ENCODE results near the gene GRAMD2A. TPM values are rescaled to one million over a fixed set of nuclear protein-coding genes. Genes with fewer than 3 reads are reported as not detected.

Gene GRAMD2A
- 2.8 and 3.3 TPM in 2 replicates for total RNA-seq (2014; rRNA removed; shearing (Covaris generic))
- 0.70 and 0.71 TPM in 2 replicates for polyA plus RNA-seq (2016; fragmentation: Nextera tagmentation; extraction: Ambion mirVana)
- long read RNA-seq = 0 reads

GRCh38 chr15:72197460-72198355 lies at the start of gene GRAMD2A:
TSS of gene GRAMD2A (minus strand) at chr15:72197787.
- DNase-seq (ENCODE audit: low spot score) (peak; percentile 89), ATAC-seq (peak; percentile 75)
- Mint-ChIP-seq H3K9me3 (peaks cover 3% of the 10 kb centered on the region; the same call in 1 of the 3 replicates), H3K4me1 (peaks cover 21% of the 10 kb centered on the region), H3K27ac (no peak within 1 kb of the TSS), H3K4me3 (peak within 1 kb of the TSS; percentile 85), H3K27me3 (ENCODE audit: insufficient read depth, low read depth, poor library complexity) (peaks cover 48% of the 10 kb centered on the region), H3K36me3 (ENCODE audit: low read depth) (peaks cover 48% of the 10 kb centered on the region)
- H3K27me3 ChIP-seq (ENCODE audit: insufficient read depth) = peaks cover 21% of the 10 kb centered on the region
- peak within 1 kb of the TSS; percentile 78 for H3K4me3 ChIP-seq
- H3F3A ChIP-seq (replicated peaks; ENCODE audit: low read depth) = peaks cover 58% of the 10 kb centered on the region
- H4K20me1 ChIP-seq (replicated peaks; ENCODE audit: insufficient read depth) = peaks cover 34% of the 10 kb centered on the region
- no peaks in the 10 kb centered on the region for H3K79me2 ChIP-seq (replicated peaks; ENCODE audit: insufficient read depth)
- H3K27ac ChIP-seq (ENCODE audit: low read depth) = peak within 1 kb of the TSS; percentile 70
- H3K4me1 ChIP-seq (ENCODE audit: insufficient read depth) = peaks cover 15% of the 10 kb centered on the region; the same call in 1 of the 2 replicates
- H3K4me2 ChIP-seq = peak within 1 kb of the TSS; percentile 95
- H3K36me3 ChIP-seq (ENCODE audit: insufficient read depth) = peaks cover 27% of the 10 kb centered on the region
- H2AFZ ChIP-seq = peak within 1 kb of the TSS; percentile 96
- H3K9me2 ChIP-seq (ENCODE audit: insufficient read depth) = no peaks in the 10 kb centered on the region
- TF ChIP-seq CTCF (conservative IDR thresholded peaks at IDR 0.05; ENCODE audit: low read depth in 2 of 2) = no peak
- TF ChIP-seq, protein P1, sequence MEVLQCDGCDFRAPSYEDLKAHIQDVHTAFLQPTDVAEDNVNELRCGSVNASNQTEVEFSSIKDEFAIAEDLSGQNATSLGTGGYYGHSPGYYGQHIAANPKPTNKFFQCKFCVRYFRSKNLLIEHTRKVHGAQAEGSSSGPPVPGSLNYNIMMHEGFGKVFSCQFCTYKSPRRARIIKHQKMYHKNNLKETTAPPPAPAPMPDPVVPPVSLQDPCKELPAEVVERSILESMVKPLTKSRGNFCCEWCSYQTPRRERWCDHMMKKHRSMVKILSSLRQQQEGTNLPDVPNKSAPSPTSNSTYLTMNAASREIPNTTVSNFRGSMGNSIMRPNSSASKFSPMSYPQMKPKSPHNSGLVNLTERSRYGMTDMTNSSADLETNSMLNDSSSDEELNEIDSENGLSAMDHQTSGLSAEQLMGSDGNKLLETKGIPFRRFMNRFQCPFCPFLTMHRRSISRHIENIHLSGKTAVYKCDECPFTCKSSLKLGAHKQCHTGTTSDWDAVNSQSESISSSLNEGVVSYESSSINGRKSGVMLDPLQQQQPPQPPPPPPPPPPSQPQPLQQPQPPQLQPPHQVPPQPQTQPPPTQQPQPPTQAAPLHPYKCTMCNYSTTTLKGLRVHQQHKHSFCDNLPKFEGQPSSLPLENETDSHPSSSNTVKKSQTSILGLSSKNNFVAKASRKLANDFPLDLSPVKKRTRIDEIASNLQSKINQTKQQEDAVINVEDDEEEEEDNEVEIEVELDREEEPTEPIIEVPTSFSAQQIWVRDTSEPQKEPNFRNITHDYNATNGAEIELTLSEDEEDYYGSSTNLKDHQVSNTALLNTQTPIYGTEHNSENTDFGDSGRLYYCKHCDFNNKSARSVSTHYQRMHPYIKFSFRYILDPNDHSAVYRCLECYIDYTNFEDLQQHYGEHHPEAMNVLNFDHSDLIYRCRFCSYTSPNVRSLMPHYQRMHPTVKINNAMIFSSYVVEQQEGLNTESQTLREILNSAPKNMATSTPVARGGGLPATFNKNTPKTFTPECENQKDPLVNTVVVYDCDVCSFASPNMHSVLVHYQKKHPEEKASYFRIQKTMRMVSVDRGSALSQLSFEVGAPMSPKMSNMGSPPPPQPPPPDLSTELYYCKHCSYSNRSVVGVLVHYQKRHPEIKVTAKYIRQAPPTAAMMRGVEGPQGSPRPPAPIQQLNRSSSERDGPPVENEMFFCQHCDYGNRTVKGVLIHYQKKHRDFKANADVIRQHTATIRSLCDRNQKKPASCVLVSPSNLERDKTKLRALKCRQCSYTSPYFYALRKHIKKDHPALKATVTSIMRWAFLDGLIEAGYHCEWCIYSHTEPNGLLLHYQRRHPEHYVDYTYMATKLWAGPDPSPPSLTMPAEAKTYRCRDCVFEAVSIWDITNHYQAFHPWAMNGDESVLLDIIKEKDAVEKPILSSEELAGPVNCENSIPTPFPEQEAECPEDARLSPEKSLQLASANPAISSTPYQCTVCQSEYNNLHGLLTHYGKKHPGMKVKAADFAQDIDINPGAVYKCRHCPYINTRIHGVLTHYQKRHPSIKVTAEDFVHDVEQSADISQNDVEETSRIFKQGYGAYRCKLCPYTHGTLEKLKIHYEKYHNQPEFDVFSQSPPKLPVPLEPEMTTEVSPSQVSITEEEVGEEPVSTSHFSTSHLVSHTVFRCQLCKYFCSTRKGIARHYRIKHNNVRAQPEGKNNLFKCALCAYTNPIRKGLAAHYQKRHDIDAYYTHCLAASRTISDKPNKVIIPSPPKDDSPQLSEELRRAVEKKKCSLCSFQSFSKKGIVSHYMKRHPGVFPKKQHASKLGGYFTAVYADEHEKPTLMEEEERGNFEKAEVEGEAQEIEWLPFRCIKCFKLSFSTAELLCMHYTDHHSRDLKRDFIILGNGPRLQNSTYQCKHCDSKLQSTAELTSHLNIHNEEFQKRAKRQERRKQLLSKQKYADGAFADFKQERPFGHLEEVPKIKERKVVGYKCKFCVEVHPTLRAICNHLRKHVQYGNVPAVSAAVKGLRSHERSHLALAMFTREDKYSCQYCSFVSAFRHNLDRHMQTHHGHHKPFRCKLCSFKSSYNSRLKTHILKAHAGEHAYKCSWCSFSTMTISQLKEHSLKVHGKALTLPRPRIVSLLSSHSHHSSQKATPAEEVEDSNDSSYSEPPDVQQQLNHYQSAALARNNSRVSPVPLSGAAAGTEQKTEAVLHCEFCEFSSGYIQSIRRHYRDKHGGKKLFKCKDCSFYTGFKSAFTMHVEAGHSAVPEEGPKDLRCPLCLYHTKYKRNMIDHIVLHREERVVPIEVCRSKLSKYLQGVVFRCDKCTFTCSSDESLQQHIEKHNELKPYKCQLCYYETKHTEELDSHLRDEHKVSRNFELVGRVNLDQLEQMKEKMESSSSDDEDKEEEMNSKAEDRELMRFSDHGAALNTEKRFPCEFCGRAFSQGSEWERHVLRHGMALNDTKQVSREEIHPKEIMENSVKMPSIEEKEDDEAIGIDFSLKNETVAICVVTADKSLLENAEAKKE (CRISPR knock-in tag; IDR thresholded peaks at IDR 0.05) = no peak
- TF ChIP-seq POLR2AphosphoS5 (IDR thresholded peaks at IDR 0.05; ENCODE audit: low read depth) = peak; percentile 53

Measured in GM23338 (cell line).